IPS-NIHi7 (cell line): Measurements from ENCODE around the gene DMAC1.

Experiments used
- DNase-seq: peaks from one replicate; pipeline ENCODE4 v3.0.0; 2012; ENCODE audit warnings: mixed read lengths; ENCODE audit errors: extremely low spot score

DMAC1 gene

GRCh38 chr9:7783635-7784063 lies 15.9 kb downstream of the DMAC1 start:
- no peak for DNase-seq

- no peak for DNase-seq
Measured at GRCh38 chr9:7782400-7783120, 17.0 kb downstream of the DMAC1 start.

GRCh38 chr9:7780261-7780988 lies 19.2 kb downstream of the DMAC1 start:
- no peak for DNase-seq

- no peak for DNase-seq
Measured at GRCh38 chr9:7778851-7779600, 20.6 kb downstream of the DMAC1 start.

- no peak for DNase-seq
Measured at GRCh38 chr9:7777771-7778170, 21.8 kb downstream of the DMAC1 start.

GRCh38 chr9:7770111-7770510 lies 29.5 kb downstream of the DMAC1 start:
- DNase-seq = no peak

GRCh38 chr9:7762600-7762999 lies 37.0 kb downstream of the DMAC1 start:
- no peak for DNase-seq

- no peak for DNase-seq
Measured at GRCh38 chr9:7760014-7760415, 39.6 kb downstream of the DMAC1 start.

- no peak for DNase-seq
Measured at GRCh38 chr9:7756088-7756487, 43.5 kb downstream of the DMAC1 start.

- DNase-seq = no peak
Measured at GRCh38 chr9:7752481-7752880, 47.1 kb downstream of the DMAC1 start.
